GM19468 (cell line): ENCODE data around the gene SLC25A51.
A peak's percentile ranks its signal among the peaks of the same experiment; 100 is the strongest.

Experiments used
- ATAC-seq: cut with Tn5 transposase; IDR thresholded peaks from one replicate; pipeline ENCODE4 v1.9.1; 2021; ENCODE audit warnings: mild to moderate bottlenecking, moderate library complexity, moderate number of reproducible peaks; ENCODE audit not compliant: unreplicated experiment; ENCODE audit errors: extremely low read depth

SLC25A51 gene, protein sequence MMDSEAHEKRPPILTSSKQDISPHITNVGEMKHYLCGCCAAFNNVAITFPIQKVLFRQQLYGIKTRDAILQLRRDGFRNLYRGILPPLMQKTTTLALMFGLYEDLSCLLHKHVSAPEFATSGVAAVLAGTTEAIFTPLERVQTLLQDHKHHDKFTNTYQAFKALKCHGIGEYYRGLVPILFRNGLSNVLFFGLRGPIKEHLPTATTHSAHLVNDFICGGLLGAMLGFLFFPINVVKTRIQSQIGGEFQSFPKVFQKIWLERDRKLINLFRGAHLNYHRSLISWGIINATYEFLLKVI

DNA sequence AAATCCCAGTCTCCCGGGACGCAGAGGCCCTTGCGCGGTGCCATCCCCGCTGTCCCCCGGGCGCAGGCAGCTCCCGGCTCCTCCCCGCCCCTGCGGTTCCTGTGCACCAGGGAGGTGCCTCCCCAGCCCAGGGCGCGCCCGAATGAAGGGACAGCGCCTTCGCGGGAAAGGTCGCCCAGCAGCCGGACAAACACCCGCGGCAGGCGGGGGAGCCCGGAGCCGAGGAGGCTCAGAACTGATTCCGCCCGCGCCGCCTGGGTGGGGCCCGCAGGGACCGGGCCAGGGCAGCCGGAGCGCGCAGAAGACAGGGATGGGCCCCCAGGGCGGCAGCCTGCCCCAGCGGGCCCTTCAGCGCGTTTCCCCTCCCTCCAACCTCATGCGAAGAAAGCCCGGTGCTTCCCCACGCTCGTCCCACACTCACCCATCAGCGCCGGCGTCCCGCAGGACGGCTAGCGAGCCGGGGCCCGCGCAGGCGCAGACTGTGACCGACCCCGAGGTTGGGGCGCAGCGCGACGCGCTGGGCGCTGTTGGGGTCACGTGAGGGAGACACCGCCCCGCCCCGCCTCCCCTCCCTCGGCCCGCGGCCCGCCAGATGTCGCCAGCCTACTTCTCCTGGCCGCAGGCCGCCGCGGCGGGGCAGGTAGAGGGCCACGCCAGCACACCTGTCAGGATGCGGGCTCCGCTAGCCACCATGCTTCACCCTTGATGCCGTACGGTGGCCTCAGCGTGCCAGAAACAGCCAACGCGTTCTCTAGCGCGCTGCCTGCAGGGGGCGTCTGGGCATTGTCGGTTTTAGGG is at the start of gene SLC25A51:
SLC25A51 (minus strand) TSS at position 481 of the 798 bp plus-strand sequence. CDS start 15,577 bp downstream, outside the sequence.
- ATAC-seq, result peak; percentile 82

DNA sequence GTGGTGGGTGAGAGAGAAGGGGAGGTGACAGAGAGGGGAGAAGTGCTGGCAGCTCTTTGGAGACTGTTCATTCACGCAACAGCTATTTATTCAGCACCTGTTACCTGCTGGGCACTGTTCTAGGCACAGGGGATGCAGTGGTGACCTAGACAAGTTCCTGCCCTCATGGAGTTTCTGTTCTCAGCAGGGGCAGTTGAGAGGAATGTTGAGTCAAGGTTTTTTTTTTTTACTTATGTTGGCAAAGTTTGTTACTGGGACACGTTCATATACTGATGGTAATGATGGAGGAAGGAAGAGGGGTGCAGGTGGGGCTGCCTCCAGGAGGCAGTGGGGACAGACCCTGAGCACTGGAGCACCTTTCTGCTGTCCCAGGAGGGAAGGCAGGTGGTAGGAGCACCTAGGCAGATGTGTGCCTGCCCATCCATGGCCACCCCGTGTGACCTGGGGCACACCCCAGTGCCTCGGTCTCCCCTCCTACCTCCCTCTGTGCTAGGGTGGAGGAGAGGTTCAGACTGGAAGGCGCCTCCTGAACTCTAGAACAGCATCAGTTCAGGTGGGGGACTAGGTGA is 49.4 kb upstream of the SLC25A51 start:
- peak; percentile 5 for ATAC-seq

DNA sequence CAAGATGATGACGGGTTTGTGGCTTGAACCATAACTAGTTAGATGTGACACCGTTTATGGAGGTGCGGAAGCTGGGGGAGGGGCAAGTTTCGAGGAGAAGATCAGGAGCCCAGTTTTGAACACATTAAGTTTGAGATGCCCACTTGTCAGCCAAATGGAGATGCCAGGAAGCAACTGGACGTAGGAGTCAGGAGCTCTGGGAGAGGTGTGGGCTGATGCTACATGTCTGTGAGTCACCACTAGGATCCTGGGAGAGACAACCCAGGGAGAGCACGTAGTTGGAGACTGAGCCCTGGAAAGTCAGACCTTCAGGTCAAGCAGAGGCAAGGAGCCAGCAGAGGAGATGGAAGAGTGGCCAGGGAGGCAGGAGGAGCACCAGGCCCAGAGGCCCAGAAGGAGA is 48.8 kb upstream of the SLC25A51 start:
- ATAC-seq, result no peak

DNA sequence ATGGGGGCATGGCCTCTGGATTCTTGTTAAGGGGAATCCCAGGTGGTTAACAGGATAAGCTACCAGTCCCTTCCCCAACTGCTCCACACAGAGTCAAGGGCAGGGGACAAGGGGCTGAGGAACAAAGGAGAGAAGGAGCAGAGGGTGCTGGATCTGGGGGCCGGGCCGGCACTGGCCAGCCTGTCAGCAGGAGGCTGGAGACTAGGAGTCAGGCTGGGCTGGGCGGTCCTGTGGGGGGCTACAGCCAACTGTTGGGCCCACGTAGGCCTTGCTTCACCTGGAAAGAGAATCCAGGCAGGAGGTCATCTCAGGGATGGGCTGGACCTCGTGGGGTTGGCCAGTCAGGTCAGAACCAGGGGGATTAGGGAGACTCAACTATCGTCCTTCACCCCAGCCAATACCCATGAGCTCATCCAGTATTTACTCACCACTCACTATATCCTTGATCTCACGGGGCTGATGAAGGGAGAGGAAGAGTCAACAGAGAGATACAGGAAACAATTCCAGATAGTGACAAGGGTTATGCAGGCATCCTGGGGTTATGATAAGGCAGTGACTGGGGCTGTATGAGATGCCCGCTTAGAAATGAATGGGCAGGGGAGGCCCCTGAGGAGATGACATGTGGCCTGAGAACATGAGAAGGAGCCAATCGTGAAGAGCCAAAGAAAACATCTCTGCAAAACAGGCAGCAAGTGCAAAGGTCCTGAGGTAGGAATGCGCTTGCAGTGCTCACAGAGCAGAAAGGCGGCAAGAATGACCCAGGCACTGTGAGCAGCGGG is 47.9 kb upstream of the SLC25A51 start:
- ATAC-seq, result no peak

DNA sequence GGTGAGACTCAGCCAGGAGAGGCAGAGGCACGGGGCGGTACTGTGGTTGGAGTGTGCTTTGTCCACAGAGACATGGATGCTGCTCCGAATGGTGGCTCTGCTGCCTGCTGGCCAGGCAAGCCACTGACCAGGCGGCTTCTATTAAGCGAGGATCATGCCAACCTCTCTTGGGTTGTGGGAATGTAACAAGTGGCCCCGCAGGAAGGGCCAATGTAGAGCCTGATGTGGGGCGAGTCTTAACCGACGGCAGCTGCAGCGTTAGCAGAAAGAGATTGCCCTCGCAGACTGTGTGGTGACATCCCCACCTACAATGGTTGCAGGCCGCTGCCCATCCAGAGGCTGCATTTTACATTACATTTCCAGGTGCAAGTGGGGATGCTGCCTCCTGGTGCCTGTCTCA is 46.6 kb upstream of the SLC25A51 start:
- ATAC-seq, result no peak

DNA sequence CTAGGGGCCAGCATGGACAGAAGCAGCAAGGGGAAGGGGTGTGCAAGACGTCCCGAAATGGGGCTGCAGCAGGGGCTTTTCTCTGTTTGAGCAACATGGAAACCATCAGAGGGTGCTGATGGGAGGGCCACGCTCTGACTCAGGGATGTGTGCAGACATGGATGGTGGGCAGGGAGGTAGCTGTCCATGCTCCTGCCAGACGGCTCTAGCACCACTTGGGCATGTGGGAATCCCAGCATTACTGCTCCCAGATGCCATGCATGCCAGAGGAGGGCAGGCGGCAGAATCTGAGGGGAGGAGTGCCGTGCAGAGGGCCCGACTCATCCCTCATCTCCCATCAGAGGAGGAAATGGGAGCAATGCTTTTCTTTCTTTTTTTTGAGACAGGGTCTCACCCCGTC is 45.6 kb upstream of the SLC25A51 start:
- no peak for ATAC-seq

DNA sequence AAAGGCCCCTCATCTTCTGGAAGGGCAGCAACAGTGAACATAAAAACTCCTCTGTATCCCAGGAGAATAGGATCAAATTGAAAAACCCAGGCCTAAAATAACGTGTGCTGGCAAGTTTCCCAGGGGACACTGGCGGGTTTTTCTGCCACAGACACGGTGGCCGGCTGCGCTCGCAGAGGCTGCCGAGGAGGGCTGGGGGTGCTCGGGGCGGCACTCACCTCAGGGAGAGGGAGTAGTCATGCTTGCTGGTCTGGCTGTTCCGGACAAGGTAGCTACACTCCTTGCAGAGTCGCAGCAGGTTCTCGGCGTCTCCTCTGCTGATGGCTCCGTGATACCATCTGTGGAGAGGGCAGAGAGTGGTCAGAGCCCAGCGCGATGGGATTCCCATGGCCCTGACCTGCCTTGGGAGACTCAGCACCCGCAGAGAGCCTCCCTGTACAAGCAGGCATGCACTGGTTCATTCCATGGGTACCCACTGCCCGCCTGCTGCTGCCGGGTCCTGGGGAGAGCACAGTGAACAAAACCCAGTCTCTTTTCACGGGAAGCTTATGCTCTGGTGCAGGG is 44.6 kb upstream of the SLC25A51 start:
- ATAC-seq, result no peak

DNA sequence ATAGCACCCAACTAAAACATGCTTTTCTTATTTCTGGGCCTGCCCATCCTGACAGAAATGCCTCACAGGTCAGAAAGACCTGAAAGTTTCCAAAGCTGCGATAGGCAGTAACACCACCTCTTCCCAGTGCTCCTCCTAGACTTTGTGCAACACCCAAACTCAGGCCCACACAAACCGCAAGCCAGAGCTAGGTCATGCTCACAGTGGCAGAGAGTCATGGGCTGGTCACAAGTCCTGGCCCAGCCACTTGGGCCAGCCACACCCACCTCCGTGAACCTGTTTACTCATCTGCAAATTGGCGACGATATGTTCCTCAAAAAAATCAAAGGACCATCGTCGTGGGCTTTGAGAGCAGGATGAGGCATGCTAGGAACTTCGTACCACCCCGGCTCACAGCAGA is 44.0 kb upstream of the SLC25A51 start:
- no peak for ATAC-seq

DNA sequence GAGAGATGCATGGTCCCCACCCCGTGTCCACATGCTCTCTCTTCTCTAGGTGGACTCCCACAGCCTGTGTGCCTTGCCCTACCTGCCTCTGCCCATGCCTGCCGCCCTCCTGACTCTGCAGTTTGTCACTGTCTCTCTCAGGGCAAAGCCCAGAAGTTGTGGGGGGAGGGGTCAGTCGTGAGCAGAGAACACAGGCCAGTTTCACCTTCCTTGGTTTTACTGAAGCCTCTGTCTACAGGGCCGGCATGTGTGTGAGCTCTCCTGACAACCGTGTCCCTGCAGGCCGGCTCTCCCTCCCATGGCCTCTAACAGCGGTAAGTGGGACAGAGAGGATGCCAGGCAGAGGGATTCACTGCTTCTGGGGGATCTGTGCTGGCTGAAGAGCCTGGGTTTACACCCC is 43.5 kb upstream of the SLC25A51 start:
- no peak for ATAC-seq

DNA sequence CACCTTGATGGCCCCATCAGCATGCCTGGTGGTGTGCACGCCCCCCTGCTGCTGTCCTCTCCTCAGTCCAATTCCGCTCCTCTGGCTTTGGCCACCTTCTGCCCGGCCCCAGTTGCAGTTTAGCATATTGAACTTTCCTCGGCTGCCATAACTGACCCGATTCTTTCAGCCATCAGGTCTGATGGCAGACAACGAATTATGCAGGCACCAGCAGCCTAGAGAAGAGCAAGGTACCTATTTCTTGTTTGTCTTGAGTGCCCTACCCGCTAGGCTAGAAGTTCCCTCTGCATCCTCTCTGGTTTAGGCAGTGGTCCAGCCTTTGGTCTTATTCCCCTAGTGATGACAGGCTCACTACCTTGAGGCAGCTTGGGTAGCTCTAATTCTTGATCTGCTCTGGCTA is 43.0 kb upstream of the SLC25A51 start:
- no peak for ATAC-seq

DNA sequence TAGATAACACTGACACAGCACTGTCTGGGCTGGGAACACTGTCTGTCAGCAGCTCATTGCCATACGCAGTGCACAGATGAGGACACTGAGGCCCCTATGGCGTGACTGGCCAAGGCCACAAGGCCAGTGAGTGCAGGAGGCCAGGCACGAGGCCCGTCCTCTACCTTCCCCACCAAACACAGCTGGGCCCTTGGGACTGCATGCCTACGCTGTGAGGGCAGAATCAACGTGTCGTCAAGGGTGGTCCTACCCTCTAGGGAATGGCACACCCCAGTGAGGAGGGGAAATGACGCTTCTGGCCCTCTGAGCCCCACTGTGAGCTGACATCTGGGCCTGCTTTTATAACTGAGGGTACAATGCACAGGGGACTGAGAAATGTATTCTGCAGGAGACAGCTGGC is 42.1 kb upstream of the SLC25A51 start:
- no peak for ATAC-seq

DNA sequence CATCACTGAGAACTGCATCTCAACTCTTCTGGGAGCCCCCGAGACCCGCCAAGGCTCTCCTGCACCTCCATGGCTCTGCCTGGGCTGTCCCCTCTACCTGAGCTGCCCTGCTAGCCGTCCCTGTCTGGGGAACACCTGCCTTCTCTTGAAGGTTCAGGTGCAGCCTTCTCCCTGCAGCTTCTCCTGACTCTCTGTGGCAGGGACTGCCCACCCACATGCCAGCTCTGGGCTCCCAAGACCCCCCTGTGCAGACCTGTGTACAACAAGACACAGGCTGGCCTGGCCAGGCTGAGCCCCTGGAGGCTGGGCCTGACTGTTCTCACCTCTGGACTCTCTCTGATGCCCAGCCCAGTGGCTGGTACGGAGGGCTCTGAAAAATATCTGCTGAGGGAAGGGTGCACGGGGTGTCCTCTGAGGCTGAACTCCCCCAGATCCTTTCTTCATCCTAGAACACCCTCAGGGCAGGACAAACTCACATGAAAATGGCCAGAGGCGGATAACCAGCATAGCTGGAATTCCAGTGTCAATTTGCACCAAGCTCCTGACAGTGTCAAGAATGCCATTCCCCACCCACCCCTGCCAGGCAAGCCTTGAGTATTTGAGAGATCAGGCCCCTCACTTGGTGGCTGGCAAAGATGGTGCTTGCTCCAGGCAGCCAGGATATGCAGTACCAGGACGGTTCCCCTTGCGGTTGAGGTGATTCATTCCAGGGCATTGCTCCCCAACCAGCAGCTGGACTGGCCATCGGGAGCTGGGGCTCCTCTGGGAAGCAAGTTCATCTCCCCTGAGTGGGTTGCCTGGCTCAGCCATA is 40.9 kb upstream of the SLC25A51 start:
- no peak for ATAC-seq

DNA sequence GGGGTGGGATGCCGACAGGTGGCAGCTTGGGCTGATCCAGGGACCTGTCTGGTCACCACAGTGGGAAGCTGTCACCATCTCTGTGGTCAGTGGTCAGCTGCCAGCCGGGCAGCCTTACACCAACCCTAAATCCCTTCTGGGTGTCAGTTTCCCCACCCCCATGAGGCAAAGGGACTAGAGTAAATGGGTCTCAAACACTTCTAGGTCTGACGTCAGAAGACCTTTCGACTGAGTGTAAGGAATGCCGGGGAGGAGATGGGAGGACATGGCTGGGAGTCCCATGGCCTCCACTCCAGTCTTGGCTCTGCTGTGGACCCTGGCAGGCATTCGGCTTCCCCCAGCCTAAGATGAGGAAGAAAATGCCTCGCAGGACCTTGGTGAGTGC is 40.3 kb upstream of the SLC25A51 start:
- no peak for ATAC-seq

DNA sequence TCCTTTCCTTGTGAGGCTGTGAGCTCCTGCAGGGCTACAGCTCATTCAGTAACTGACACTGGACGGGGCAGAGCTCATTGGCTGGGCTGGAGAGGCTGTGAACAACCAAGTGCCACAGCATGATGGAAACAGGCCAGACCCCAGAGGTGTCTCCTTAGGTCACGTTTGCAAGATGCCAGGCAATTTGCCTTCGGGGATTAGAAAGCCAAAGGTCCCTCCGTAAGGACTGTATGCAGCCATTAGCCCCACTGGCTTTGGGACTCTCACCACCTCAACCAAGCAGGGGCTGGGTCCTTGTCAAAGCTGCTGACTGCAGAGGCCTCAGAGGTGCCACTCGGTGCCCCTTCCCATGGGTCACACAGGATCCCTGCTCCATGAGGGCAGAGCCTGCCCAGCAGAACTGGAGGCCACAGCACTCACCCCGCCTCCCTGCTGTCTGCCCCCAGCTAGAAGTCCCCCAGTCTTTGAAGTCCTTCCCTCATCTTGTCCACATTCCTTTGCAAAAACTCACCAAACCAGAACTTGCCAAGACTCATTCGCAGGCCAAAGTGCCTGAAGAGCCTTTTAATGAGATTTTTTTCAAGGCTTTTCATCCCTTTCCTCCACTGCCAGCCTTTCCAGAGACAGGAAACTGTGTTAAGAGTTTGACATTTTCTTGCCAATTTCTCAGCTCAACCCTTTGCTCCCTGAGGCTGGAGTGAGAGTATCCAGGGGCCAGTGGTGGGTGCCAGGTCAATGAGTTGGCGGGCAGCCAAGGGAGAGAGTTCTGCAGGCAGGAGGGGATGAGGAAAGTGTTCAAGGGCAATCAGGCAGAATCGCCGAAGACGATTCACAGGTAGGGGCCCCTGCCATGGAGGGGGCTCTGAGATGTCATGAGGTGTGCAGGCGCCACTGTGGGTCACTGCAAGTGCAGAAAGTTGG is 39.7 kb upstream of the SLC25A51 start:
- ATAC-seq, result no peak

DNA sequence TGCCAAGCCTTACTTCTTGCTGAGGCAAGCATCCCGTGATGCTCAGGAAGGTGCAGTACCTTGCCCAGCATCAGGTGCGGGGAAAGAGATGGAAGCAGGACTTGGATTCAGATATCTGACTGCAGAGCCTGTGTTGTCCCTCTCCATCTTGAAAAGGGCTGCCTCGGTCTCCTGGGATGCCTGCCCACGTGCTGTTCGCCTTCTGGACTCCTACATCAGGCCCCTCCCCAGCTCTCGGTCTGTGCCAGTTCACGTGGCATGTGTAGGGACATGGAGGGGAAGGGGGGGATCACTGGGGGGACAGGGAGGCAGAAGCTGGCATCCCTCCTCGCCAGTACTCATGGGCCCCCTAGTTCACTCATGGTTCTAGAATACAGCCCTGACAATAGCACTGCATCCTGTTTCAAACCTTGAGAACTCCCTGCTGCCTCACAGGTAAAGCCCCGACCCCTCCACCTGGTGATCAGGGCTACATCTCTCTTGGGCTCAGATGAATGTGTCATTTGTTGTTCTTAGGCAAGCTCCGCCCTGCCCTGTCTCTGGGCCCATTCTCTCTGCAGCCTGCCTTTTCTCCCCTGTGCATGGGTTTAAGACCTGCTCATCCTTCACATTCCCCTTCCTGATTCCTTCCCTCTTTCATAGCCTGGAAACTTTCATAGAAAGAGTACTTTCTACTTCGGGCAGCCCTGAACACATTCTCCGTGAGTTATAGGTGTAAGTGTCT is 38.9 kb upstream of the SLC25A51 start:
- ATAC-seq, result no peak

DNA sequence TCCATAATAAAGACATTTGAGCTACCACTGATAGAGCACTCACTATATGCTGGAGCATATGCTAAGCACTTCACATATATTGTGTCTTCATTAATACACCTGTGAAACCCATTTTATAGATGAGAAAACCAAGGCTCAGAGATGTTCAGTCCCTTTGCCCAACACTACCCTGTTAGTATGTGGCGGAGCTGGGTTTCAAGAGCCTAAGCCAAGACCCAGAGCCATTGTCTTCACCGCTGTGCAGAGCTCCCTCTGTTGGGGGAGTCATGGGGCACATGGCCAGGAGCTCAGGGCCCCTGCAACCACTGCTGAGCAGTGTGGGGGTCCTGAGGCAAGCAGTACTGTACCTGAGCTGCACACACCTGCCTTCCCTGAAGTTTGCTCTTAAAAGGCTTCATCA is 37.3 kb upstream of the SLC25A51 start:
- ATAC-seq, result no peak

DNA sequence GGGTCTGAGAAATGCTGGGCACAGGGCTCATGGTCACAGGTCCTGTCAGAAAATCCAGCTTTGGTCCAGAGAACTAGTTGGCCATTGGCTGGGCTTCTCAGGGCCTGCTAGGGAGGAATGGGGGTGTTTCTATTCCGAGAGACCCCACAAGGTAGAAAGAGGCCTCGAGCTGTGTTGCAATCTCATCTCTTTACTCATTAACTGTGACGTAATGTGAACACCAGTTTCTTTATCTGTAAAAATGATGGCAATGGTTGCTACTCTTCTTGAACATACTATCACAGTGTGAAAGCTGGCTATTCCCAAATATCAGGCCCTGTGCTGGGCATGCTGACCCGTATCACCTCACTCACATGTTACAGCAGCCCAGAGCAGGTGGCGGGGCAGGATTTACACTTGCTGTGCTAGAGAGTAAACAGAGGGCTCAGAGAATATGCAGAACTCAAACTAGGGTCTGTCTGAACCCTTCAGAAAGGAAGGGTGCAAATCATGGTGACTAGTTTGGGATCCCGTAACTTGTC is 35.7 kb upstream of the SLC25A51 start:
- no peak for ATAC-seq
